Measurements from ENCODE around the gene ITGB2.
A peak's percentile ranks its signal among the peaks of the same experiment; 100 is the strongest.

The ITGB2 gene

DNA sequence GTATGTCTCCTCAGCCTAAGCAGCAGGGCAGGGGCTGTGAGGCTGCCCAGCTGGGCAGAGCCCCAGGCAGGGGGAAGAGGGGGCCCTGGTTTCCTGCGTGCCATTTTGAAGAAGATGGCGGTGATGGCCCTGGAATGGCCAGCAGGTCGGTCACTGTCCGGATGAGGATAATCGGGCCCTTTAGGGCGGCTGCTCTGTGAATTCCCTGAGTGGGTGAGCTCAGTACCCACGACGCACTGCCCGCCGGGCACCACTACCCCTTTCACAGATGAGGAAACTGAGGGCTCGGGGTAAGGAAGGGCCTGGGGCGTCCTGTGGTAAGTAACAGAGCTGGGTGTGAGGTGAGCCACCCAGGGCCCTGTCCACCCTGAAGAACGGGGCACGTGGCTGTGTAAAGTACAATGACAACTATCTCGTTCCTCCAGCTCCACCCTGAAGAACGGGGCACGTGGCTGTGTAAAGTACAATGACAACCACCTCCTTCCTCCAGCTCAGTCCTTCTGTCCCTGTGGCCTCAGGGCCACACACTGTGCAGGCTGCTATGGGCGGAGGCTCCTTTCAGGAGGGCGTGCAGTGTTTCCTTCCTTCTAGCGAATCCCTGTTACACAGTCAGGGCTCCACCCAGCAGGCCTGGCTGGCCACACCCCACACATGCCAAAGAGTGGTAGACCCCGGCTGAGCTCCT is 23.2 kb downstream of the ITGB2 start:
- no peak for DNase-seq

DNA sequence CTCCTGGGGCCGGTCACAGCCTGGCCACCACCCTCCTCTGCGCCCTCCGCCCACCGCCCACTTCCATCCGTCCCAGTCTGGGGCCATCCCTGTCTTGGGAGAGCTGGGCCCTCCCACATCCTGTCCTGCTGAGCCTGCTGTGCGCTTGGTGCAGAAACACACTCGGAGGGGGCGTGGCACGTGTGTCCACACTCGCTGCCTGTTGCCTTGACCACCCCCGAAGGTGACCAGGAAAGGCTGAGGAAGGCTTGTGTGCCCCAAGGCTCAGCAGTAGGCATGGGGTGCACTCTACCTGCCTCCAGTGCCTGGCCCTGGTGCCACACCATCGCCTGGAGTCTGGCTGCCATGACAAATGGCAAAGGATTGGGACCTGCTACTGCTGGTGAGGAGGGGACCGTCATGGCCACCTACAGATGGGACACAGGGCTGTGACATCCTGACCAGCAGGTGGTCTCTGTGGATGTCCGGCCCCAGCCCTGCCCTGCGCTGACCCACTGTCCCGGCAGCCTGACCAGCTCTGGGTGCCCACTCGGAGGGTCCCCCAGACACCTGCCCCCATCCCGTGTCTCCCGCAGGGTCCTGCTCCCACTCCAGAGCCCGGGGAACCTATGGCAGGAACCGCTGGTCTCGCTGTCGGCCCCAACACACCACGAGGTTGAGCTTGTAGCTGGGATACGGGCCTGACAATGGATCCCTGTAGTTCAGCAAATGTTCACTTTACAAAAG is 24.0 kb downstream of the ITGB2 start:
- DNase-seq = no peak

DNA sequence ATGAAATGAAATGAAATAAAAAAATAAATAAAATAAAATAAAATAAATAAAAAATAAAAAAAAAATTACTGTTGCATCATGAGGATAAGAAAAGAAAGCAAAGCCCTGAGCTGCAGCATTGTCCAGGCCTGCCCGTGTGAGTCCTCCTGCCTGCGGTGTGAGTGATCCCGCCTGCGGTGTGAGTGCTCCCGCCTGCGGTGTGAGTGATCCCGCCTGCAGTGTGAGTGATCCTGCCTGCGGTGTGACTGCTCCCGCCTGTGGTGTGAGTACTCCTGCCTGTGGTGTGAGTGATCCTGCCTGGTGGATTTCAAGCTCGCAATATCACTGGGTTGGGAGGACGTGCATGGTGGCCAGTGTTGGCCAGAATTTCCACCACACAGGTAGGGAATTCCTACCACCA is 24.8 kb downstream of the ITGB2 start:
- DNase-seq = no peak

DNA sequence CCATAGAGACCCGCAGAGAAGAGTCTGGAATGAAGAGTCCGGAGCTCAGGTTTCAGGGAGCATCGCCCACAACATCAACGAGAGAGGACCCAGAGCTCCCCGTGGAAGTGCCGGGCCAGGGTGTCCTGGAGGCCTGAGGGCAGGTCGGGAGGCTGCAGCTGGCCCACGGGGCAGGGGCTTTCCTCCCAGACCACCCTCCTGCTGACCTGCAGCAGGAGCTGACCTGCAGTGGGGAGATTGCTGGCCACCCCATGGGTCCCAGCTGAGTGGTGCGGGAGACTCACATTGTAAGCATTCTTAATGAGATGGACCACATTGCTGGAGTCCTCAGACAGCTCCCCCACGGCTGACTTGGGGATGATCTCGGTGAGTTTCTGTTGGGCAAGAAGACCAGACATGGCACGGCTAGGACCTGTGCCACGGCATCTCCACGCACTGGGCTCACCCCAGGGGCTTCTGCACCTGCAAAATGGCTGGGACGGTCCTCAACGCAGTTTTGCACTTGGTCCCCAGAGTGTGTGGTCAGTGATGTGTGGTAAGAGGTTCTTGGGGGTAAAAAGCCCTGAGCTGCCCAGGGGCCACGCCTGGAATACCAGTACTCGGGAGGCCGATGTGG is 25.9 kb downstream of the ITGB2 start:
- no peak for DNase-seq

DNA sequence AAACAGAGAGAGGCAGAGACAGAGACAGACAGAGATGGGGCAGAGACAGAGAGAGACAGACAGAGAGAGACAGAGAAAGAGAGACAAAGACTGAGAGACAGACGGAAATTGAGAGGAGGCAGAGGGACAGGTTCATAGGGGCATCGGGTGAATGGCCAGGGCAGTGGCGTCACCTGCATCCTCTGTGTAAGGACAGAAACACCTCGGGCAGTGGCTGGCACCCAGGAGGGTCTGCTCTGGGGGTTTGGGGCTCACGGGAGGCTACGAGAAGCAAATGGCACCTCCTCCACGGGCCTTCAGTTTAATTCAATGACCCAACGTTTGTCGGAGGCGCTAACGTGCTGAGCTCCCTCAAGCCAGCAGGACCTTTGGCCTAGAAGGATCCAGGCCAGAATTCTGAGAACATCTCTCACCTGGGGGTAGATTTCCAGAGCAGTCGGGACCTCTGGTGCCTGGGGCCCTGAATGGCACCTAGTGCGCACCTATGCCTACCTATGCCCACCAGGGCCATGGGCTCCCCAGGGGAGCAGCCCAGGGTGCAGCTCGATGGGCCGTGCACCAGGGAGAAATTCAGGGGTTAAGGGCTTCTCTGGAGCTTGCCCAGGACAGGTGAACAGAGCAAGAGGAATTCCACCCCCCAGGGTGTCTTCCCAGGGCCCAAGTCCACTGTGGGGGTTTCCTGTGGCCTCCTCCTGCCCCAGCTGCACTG is 26.6 kb downstream of the ITGB2 start:
- no peak for DNase-seq

DNA sequence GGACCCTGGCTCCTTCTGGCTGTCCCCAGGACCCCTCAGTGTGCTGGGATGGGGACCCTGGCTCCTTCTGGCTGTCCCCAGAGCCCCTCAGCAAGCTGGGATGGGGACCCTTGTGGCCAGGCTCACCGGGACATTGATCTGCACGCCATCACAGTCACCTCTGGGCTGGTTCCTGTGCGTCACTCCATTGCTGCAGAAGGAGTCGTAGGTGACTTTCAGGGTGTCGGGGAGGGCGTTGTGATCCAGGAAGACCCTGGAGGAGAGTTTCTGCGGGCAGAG is 27.5 kb downstream of the ITGB2 start:
- no peak for DNase-seq

DNA sequence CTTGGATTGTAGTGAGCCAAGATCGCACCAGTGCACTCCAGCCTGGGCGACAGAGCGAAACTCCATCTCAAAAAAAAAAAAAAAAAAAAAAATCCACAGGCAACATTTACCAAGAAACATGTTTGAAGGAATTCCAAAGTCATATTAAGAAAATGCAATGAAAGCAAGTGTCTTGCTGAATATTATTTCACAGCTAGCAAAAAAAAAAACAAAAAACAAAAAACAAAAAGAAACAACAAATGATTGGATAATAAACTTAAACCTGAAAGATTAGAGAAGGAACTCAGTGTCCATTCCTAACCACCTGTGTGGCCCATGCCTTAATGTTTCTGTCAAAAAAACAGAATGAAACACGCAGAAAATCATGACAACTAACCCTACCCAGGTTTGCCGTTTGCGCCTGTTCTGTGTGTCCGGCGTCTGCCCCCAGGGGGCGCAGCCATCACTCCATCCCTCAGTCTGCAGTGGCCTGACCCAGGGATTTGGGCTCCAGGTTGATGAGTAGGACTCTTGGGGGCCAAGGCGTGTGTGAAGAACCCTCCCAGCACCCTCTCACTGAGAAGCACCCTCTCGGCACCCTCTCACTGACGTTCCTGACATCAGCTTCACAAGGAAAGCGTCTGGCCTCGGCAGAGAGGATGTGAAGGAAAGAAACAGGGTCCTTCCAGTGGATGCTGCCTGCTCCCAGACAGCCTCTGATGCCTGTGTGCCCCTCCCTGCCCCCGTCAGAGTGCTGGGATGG is 28.0 kb downstream of the ITGB2 start:
- peak; percentile 17 to 46 for DNase-seq

DNA sequence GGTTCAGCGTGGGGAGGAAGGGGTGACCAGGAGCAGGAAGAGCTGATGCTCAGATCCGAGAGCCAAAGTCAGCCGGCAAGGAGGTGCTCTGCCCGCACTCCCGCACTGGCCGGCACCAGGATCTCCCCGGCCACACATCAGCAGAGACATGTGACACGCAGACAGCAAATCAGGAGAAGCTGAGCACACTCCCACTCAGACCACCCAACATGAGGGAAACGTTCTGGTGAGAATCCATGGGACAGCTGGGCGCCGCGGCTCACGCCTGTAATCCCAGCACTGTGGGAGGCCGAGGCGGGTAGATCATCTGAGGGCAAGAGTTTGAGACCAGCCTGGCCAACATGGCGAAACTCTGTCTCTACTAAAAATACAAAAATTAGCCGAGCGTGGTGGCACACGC is 28.6 kb downstream of the ITGB2 start:
- no peak for DNase-seq

DNA sequence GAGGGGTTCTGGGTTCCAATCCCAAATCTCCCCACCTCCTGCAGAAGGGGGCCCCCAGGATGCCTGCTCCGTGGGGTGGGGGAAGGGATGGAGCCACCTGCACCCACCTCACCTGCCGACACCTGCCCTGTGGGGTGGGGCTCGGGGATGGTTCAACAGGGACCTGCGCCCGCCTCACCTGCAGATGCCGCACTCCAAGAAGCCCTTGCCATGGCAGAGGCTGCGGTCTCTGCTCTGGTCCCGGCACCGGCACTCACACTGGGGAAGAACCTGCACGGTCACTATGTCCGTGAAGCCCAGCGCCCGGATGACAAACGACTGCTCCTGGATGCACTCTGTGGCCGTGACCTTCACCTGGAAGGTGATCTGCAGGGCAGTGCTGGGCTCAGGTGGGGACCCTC is 29.1 kb downstream of the ITGB2 start:
- DNase-seq = no peak

DNA sequence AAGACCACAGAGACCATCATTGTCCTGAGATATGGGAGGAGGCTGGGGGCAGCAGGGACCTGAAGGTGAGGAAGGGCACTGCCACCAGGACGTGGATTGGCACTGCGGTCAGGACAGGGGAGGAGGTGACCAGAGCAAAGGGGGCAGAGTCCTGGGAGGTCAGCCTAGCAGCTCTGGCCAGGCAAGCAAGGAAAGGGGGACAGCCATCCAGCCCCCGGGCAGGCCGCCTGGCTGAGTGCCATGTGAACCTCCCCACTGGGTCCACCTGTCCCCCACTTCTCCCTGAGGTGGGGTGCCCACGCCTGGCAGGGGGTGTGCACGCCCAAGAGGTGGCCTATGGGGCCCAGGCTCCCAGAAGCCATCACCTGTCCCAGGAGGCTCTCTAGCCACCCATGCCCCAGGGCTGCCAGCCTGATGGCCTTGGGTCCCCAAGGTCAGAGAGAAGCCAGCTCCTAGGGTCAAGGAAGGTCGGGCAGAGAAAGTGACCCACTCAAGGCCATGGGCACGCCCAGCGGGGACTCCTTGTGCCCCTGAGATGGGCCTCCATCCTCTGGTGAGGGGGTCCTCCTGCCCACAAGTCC is 29.6 kb downstream of the ITGB2 start:
- DNase-seq = no peak

DNA sequence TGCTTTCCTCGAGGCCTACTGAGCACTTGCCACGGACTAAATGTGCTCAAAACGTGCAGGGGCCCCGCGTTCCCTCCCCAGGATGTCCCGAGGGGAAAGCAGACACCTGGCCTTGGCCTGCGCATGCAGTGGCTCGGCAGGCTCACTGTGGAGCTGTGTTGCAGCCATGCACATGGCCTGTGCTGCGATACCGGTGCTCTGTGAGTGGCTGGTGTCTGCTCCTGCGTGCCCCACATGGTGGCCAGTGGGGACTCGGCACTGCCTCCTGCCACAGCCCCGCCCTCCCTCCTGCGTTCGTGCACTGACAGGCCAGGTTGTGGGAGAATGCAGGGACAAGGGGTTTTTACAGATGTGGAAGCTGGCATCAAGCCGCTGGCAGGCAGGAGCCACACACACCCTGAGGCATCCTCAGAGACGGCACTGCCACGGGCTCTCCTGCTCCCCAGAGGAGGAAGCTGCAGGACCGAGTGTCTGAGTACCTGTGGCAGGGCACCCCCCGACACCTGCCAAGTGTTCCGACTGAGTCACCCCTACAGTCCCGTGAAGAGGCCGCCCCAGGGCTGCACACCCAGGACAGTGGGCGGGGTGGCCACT is 30.3 kb downstream of the ITGB2 start:
- DNase-seq = no peak

DNA sequence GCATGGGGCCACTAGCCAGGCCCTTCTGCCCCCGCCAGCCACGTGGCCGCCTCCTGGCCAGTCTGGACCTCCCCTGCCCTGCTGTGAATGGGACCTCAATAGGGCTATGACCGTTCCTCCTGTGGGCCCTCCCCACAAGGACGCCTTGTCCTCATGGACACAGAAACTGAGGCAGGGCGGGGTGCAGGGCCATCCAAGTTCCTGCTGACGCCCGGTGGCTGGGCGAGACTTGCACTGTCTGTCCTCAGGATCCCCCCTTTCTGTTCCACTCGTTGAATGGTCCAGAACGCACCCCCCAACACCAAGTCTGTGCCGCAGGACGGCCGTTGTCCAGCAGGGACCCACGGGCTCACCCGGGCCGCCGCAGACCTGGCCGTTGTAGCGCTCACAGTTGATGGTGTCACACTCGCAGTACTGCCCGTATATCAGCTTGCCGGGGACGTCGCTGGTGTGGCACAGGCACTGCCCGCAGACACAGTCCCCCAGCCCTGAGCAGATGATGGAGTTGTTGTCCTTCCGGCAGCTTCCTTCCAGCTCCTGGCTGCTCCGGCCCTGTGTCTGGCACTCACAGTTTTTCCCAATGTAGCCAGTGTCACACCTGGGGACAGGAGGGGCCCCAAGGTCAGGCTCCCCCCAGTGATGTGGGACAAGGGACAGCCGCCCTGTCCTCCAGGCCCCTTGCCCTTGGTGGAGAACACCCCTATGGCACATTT is 30.9 kb downstream of the ITGB2 start:
- no peak for DNase-seq

DNA sequence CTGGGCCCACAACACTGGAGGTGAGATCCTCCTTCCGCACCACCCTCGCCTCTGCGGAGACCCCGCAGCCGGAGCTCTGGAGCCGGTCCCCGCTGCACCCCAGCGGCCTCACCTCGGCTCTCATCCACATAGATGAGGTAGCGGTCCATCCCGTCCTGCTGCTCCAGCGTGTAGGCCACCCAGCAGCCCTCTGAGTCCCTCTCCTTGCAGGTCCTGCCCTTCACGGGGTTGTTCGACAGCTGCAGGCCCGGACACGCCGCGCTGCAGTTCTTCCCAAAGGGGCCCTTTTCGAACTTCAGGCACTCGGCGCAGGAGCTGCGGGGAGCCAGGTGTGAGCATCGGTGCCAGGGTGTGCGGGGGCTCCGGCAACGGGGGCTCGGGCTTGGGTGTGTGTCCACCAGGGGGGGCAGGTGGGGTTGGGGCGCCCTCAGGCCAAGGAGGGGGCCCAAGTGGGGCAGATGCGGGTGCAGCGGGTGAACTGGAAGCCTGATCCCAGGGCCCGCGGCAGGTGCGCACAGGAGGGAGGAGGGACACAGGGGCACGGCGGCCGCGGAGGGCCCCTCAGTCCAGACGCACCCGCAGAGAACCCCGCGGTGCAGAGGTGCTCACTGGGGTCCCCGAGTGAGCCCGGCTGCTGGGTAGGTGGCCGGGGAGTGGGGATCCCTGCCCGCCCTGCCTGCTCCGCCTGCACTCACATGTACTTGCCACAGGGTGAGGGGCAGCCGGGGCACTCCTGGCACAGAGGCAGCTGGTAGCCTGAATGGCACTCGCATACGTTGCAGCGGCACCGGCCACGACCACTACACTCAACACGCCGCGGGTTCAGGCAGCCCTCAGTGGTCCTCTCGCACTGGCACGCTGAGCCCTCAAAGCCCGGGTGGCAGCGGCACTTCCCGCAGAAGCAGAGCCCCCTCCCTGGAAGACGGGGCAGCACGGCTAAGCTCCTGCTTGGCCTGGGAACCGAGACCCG is 31.8 kb downstream of the ITGB2 start:
- no peak for DNase-seq

DNA sequence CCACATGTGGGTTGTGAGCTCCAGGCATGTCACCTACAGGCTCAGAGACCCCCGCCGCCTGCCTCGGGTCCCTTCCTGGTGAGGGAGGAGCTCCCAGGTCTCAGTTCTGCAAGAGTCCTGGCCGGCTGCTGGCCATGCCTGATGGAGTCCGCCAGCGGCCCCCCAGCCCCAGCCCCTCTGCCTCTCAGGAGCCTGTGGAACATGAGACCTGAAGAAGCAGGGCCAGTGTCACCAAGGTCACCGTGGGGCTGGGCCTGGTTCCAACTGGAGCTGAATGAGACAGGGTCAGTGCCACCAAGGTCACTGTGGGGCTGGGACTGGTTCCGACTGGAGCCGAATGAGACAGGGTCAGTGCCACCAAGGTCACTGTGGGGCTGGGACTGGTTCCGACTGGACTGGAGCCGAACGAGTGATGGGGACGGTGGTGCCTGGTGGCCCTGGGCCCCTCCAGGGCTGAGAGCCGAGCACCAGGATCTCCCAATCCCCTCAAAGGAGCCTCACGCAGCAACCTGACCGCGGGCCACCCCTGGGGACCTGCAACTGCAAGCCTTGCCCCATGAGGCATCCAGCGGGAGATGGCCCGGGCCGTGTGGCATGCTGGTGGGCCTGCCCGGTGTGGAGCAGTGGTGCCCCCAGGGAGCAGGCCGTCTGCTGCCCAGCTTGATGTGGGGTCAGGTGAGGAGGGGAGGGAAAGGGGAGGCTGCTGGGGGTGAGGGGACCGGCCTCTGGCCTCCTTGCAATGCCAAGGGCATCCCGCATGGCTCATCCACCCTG is 32.7 kb downstream of the ITGB2 start:
- no peak for DNase-seq

DNA sequence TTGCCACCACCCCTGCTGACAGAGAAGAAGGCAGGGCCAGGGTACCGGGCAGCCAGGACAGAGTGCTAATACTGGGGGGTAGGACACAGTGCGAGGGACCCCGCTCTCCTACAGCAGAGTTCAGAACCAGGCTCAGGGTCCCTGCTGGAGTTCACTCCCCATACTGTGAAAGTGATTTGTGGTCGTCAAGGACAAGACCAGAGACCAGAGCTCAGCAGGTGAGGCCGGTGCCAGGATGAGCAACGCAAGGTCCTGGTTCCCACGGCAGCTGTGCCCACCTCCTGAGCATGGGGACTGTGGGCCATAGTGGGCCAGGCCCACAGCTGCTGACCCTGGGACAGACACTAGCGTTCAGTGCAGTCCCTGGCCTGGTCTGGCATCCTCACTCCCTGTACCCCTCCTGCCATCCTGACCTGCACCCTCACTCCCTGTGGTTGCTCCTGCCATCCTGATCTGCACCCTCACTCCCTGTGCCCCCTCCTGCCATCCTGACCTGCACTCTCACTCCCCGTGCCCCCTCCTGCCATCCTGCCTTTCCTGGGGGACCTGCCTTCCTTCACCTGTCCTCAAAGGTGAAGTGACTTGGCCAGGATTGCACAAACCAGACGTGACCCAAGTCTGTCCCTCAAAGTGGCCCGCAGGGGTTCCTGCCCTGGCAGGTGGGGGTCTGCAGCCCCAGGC is 33.4 kb downstream of the ITGB2 start:
- no peak for DNase-seq

DNA sequence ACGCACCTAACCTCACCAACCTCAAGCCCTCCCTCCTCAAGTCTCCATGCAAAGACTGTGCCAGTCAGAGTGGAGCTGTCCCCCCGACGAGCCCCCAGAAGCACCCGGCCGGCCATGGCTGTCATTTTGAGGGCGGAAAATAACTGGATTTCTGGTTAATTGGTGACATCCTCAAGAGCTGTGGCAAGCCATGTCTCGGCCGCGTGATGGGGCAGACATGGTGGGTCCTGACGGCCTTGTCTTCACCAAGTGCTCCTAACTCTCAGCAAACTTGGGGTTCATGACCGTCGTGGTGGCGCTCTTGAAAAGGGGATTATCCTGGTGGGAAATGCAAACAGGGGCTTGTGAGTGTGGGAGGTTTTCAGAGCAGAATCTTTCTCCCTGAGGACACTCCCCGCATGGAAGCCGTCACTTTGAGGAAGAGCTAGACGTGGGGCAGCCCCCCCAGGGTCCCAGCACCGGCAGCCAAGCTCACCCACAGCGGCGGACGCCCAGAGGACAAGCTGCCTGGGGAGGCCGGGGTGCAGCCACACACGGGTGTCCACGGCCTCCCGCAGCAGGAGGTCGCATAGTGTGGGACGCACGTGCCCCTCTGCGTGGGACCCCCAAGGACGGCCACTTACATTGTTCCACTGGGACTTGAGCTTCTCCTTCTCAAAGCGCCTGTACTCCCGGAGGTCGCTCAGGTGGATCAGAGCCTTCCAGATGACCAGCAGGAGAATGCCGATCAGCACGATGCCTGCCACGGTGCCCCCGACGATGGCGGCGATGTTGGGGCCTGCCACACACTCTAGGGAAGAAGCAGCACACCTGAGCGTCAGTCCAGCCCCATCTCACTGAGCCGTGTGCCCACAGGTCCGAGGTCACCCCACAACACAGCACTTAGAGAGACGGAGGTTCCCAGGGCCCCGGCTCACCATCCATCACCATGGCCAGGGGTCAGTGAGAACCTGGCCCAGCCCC is 34.3 kb downstream of the ITGB2 start:
- DNase-seq = no peak

DNA sequence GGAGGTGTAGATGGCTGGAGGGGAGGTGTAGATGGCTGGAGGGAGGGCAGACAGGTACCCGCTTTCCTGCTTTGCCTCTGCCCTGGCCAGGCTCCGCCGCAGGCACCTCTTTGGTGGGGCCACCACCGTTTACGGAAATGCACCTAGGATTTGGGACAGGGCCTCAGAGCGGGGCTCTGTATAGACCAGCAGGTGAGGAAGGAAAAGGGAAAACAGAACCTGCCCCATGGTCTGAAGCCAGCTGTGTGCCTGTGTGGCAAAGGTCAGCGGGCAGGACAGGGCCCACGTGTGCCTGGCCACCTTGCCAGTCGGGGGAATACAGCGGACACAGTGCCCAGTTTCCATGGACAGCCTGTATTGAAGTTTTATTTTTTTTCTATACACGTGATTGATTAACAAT is 35.1 kb downstream of the ITGB2 start:
- no peak for DNase-seq

DNA sequence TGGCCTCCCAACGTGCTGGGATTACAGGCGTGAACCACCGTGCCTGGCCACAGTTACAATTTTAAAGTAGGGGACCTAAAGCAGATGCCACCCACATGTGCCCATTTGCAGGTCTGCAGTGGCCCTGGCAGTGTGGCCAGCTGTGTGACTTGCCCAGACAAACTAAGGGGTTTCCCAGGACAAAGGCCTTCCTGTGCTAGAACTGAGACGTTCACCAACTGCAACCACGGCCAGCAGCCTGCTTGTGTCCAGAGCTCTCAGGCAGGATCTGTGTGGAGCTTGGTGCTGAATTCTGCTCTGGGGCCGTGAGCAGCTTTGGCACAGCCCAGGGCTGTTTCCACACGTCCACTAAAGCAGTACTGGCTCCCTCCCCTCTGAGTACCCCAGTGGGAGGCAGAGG is 36.6 kb downstream of the ITGB2 start:
- DNase-seq = no peak
